GM19043 (cell line): Measurements from ENCODE around the gene ZBTB43.
A peak's percentile ranks its signal among the peaks of the same experiment; 100 is the strongest.
"Not testable (repeated sequence)": the region's sequence is repeated elsewhere in the genome, so short reads cannot be mapped to it uniquely, and the experiment has no call there.

Experiments used
- ATAC-seq: cut with Tn5 transposase; IDR thresholded peaks from one replicate; pipeline ENCODE4 v1.9.1; 2021; ENCODE audit warnings: low read depth; ENCODE audit not compliant: unreplicated experiment

The ZBTB43 gene

GRCh38 chr9:126804696-126805553, at the start of gene ZBTB43:
ZBTB43 (plus strand) TSS chr9:126805040; CDS start chr9:126832510, 27,470 bp downstream.
- ATAC-seq, result peak; percentile 65

- no peak for ATAC-seq
These were observed 49.4 kb upstream of the ZBTB43 start for GRCh38 chr9:126755317-126755875.

GRCh38 chr9:126756238-126756637, 48.6 kb upstream of the ZBTB43 start:
- no peak for ATAC-seq

- no peak for ATAC-seq
These were observed 47.9 kb upstream of the ZBTB43 start for GRCh38 chr9:126756876-126757415.

- ATAC-seq, result no peak
These were observed 45.8 kb upstream of the ZBTB43 start for GRCh38 chr9:126758916-126759585.

- no peak for ATAC-seq
These were observed 43.6 kb upstream of the ZBTB43 start for GRCh38 chr9:126761274-126761673.

- no peak for ATAC-seq
These were observed 41.6 kb upstream of the ZBTB43 start for GRCh38 chr9:126763130-126763764.

- ATAC-seq, result no peak
These were observed 31.7 kb upstream of the ZBTB43 start for GRCh38 chr9:126773004-126773607.

- no peak for ATAC-seq
These were observed 28.9 kb upstream of the ZBTB43 start for GRCh38 chr9:126775926-126776325.

GRCh38 chr9:126777733-126778132, 27.1 kb upstream of the ZBTB43 start:
- no peak for ATAC-seq

- no peak for ATAC-seq
These were observed 26.7 kb upstream of the ZBTB43 start for GRCh38 chr9:126778141-126778540.

- ATAC-seq, result not testable (repeated sequence)
These were observed 26.1 kb upstream of the ZBTB43 start for GRCh38 chr9:126778696-126779095.

- ATAC-seq, result no peak
These were observed 23.4 kb upstream of the ZBTB43 start for GRCh38 chr9:126781186-126782052.

- no peak for ATAC-seq
These were observed 22.8 kb upstream of the ZBTB43 start for GRCh38 chr9:126782053-126782388.

GRCh38 chr9:126783949-126784348, 20.9 kb upstream of the ZBTB43 start:
- no peak for ATAC-seq

- no peak for ATAC-seq
These were observed 20.4 kb upstream of the ZBTB43 start for GRCh38 chr9:126784401-126784800.

GRCh38 chr9:126784841-126785240, 20.0 kb upstream of the ZBTB43 start:
- not testable (repeated sequence) for ATAC-seq

GRCh38 chr9:126788046-126788445, 16.8 kb upstream of the ZBTB43 start:
- no peak for ATAC-seq

- ATAC-seq, result no peak
These were observed 16.0 kb upstream of the ZBTB43 start for GRCh38 chr9:126788634-126789349.
